ENCODE results near the gene TRAF5.

- no peak for TF ChIP-seq CTCF (IDR thresholded peaks at IDR 0.05)
- TF ChIP-seq POLR2AphosphoS5 (IDR thresholded peaks at IDR 0.05), result no peak
Measured at GRCh38 chr1:211344152-211344618, 17.6 kb downstream of the TRAF5 start.
